OCI-LY7 (cell line): ENCODE results near the gene UPB1.

Source experiments
- CTCF ChIP-seq: fragments of 200-600 bp; sonication (generic); conservative IDR thresholded peaks from 2 replicates; pipeline ENCODE4 v1.5.1; 2014; ENCODE audit warnings: mild to moderate bottlenecking, antibody characterized with exemption, low read length, moderate library complexity, mixed read lengths
- EZH2phosphoT487 ChIP-seq: fragments of 200-600 bp; sonication (generic); IDR thresholded peaks from 2 replicates; pipeline ENCODE4 v1.6.1; 2018; ENCODE audit warnings: low read depth, borderline replicate concordance, mild to moderate bottlenecking, mixed run types, antibody characterized with exemption, low read length, moderate library complexity, mixed read lengths

GRCh38 chr22:24554313-24555164, 59.4 kb downstream of the UPB1 start, which contains the start of gene GUCD1:
- TF ChIP-seq CTCF (no peak), EZH2phosphoT487 (no peak)
